Measurements from ENCODE around the gene CDH5. TPM values are rescaled to one million over a fixed set of nuclear protein-coding genes. Genes with fewer than 3 reads are reported as not detected.
A peak's percentile ranks its signal among the peaks of the same experiment; 100 is the strongest.

The CDH5 gene
- total RNA-seq, 4 donors from 2014 or later, result 1.7 to 21.6 (median 8.0) TPM

GRCh38 chr16:66427036-66427860 is 60.8 kb downstream of the CDH5 start, which contains the start of gene BEAN1:
BEAN1 (plus strand) TSS chr16:66427295; CDS start chr16:66437677, 10,382 bp downstream.
- intact Hi-C loops (cut with DNase I), result no loop called here
- Histone ChIP-seq H3K27me3 (peaks cover 10 to 77% (median 12%) of the 10 kb centered on the region in 4 donors), H3K4me1 (peaks cover 10 to 28% (median 18%) of the 10 kb centered on the region in 3 donors), H3K36me3 (no peaks in the 10 kb centered on the region), H3K27ac (peak within 1 kb of the TSS in 1 of 4 donors; percentile 25), H3K9me3 (no peaks in the 10 kb centered on the region), H3K4me3 (peak within 1 kb of the TSS; percentile 34 to 72 (median 50))
- no peak for TF ChIP-seq CTCF (IDR thresholded peaks at IDR 0.05)
- no peak for TF ChIP-seq POLR2A (IDR thresholded peaks at IDR 0.05)
- WGBS, 2 donors, result 0 to 8% methylated on average over 2 to 3 of the region's 118 CpGs
- DNase-seq, result no peak

- peaks cover 10 to 28% (median 18%) of the 10 kb centered on the region in 3 donors for H3K4me1 ChIP-seq
- no peak for DNase-seq
- H3K9me3 ChIP-seq, result no peaks in the 10 kb centered on the region
- intact Hi-C loops (cut with DNase I), result no loop called here
- WGBS, 2 donors, result 8 to 17% methylated on average over 2 to 14 of the region's 40 CpGs
- no peak for TF ChIP-seq CTCF (IDR thresholded peaks at IDR 0.05)
- TF ChIP-seq POLR2A (IDR thresholded peaks at IDR 0.05), result no peak
- no peak overlapping the region for H3K27ac ChIP-seq
- H3K27me3 ChIP-seq, result peaks cover 10 to 80% (median 12%) of the 10 kb centered on the region in 4 donors
- H3K4me3 ChIP-seq, result peak overlapping the region in 3 of 4 donors; percentile 41 to 72 (median 59)
- no peaks in the 10 kb centered on the region for H3K36me3 ChIP-seq
Measured at GRCh38 chr16:66427871-66428681, 61.6 kb downstream of the CDH5 start.

GRCh38 chr16:66428682-66429251 is 62.3 kb downstream of the CDH5 start:
- WGBS, 2 donors, result 29 to 34% methylated on average over 3 to 7 of the region's 11 CpGs

GRCh38 chr16:66429290-66429962 is 62.9 kb downstream of the CDH5 start:
- Histone ChIP-seq H3K9me3 (no peaks in the 10 kb centered on the region), H3K27me3 (peaks cover 10 to 74% (median 12%) of the 10 kb centered on the region in 4 donors), H3K36me3 (no peaks in the 10 kb centered on the region), H3K27ac (no peak overlapping the region), H3K4me1 (peaks cover 10 to 28% (median 18%) of the 10 kb centered on the region in 3 donors), H3K4me3 (no peak overlapping the region)
- 57 to 68% methylated on average over 4 to 9 of the region's 9 CpGs for WGBS, 2 donors
- no peak for DNase-seq
- TF ChIP-seq CTCF (IDR thresholded peaks at IDR 0.05) (no peak), POLR2A (IDR thresholded peaks at IDR 0.05) (no peak)
- intact Hi-C loops (cut with DNase I), result no loop called here

More at GRCh38 chr16:66428682-66429251, 62.3 kb downstream of the CDH5 start:
- intact Hi-C loops (cut with DNase I), result no loop called here
- Histone ChIP-seq H3K27me3 (peaks cover 10 to 81% (median 12%) of the 10 kb centered on the region in 4 donors), H3K27ac (no peak overlapping the region), H3K36me3 (no peaks in the 10 kb centered on the region), H3K9me3 (no peaks in the 10 kb centered on the region), H3K4me1 (peaks cover 10 to 28% (median 18%) of the 10 kb centered on the region in 3 donors), H3K4me3 (no peak overlapping the region)
- no peak for DNase-seq
- no peak for TF ChIP-seq POLR2A (IDR thresholded peaks at IDR 0.05)

GRCh38 chr16:66430214-66430613 is 63.7 kb downstream of the CDH5 start:
- H3K27ac ChIP-seq, result no peak overlapping the region
- WGBS, 2 donors, result 62 to 65% methylated on average over 3 of the region's 3 CpGs
- no peaks in the 10 kb centered on the region for H3K36me3 ChIP-seq
- intact Hi-C loops (cut with DNase I), result no loop called here
- no peak overlapping the region for H3K4me3 ChIP-seq
- H3K4me1 ChIP-seq, result peaks cover 10 to 28% (median 18%) of the 10 kb centered on the region in 3 donors
- no peak for TF ChIP-seq CTCF (IDR thresholded peaks at IDR 0.05)
- no peak for DNase-seq
- no peaks in the 10 kb centered on the region for H3K9me3 ChIP-seq
- H3K27me3 ChIP-seq, result peaks cover 10 to 71% (median 12%) of the 10 kb centered on the region in 4 donors

Measured in esophagus squamous epithelium (tissue), 5 donors.